Kidney tubule cell (primary cell): ENCODE data around the gene OTUB2.

ENCODE experiments used
- DNase-seq: peaks from one replicate; pipeline ENCODE4 v3.0.0-alpha.2; 2018; ENCODE audit warnings: low spot score

OTUB2 gene

DNA sequence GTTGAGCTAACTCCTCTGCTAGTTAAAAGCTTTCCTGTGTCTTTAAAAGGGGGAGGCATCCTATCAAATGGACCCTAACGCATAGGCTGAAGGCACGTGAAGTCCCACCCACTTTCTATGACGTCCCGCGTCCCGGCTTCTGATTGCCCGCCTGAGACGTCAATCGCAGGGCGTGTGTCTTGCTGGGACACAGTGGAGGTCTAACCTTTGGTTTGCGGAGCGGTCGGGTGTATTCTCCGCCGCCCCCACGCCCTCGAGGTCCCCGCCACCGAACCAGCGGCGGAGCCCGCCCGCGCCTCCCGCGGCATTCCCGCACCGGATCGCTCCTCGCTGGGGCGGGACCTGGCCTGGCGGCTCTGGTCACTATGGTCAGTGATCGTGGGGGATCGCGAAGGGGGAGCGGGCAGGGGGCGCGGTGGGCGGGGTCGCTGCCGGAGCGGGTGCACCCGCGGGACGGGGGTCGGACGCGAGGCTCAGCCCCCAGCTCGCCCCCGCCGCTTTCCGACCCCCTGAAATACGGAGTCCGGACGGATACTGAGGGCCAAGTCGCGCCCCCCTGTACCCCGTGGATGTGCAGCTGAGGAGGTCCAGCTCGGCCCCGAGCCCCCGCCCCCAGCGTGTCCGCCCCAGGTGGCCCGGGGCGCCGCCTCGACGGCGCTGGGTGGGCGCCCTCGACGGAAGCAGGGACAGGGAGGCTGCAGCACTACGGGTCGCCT lies at the start of gene OTUB2:
TSS of gene OTUB2 (plus strand) at position 168 of the 716 bp plus-strand sequence. CDS start at position 366, 198 bp downstream.
- peak; percentile 99 for DNase-seq

GRCh38 chr14:93976477-93977057 lies 49.6 kb upstream of the OTUB2 start, which contains the start of gene ASB2:
Gene ASB2, minus strand, starts transcription at chr14:93976570. Its CDS starts 12,031 bp downstream, at chr14:93964539.
- no peak for DNase-seq

GRCh38 chr14:93977171-93977570 lies 49.0 kb upstream of the OTUB2 start:
- DNase-seq, result no peak

DNA sequence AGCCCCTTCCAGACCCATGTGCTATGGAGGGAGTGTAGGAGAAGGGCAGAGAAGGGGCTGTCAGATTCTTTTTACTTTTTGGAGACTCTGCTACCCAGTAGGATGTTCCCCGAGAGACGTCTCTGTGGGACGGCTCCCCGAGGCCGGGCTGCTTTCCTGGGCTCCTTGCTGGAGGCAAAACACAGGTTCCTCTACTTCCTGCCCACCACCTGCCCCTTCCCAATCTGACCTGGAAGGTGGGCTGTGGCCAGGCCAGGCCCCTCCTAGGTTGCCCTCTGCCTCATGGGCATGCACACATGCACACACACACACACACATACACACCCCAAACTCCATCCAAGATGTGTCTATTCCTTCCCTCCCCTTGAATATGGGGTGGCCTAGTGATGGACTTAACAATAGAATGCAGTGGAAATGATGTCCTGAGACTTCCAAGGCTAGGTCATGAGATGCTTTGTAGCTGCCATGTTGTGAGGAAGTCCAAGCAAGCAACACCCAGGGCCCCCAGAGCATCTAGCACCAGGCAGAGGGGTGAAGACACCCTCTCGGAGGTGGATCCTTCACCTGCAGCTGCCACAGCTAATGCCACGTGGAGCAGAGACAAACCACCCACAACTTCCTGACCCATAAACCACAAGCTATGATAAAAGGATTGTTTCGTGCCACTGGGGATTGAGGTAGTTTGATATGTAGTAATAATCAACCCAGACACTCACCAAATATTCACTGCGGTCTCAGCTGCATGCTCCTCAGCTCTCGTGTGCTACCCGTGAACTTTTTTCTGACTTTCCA lies 48.2 kb upstream of the OTUB2 start:
- peak; percentile 50 for DNase-seq

DNA sequence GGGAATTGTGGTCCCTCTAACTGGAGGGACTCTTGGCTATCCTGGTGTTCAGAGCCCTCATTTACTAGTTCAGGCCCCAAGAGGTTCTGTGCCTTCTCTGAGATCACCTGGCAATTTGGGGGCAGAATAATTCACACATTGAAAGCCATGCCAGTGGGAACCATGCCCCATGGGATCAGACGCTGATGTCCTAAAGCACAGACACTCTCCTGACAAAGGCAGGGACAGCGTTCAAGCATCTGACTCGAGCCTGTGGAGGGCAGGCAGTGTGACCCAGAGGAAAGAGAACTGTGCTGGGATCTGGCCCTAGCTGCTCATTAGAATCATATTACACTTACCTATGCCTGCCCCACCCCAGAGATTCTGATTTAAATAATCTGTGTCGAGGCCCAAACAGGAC lies 47.4 kb upstream of the OTUB2 start:
- DNase-seq, result no peak

GRCh38 chr14:93980456-93981201 lies 45.5 kb upstream of the OTUB2 start:
- DNase-seq, result no peak

- no peak for DNase-seq
Observed at GRCh38 chr14:93981316-93982229, 44.6 kb upstream of the OTUB2 start.

DNA sequence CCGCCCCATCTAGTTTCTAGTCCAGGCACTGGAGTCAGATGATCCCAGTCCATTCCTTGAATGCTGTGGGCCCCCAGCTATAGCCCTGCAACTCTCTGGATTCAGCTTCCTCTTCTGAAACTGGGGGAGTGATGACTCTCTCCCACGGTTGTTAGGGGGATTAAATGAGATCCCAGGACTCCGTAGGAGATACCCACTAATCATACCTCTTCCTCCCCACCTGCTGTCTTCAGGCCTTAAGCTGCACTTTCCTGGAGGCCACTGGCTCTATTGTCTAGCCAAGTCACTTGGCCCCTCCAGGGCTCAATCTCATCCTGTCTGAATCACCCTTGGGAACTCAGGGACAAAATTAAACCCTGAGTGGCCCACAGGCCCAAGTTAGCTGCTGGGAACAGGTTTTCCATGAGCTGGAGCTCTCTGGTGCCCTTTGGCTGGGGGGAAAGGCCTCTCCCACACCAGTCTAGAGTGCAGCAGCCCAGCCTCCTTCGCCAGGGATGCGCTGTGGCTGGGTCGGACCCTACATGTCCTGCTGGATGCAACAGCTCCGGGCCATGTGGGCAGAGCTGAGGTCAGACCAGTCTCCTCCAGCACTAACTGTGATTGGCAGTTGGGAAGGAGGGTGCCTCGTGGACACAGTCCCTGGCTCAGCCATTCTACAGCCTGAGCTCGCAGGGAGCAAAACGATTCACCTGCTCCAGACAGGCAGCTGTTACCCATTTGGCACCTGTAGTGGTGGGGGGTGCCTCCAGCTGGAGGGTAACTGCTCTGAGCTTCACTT lies 43.7 kb upstream of the OTUB2 start:
- DNase-seq, result no peak

GRCh38 chr14:93984070-93984469 lies 42.1 kb upstream of the OTUB2 start:
- DNase-seq, result peak; percentile 45

GRCh38 chr14:93984987-93985410 lies 41.1 kb upstream of the OTUB2 start:
- peak; percentile 76 for DNase-seq

DNA sequence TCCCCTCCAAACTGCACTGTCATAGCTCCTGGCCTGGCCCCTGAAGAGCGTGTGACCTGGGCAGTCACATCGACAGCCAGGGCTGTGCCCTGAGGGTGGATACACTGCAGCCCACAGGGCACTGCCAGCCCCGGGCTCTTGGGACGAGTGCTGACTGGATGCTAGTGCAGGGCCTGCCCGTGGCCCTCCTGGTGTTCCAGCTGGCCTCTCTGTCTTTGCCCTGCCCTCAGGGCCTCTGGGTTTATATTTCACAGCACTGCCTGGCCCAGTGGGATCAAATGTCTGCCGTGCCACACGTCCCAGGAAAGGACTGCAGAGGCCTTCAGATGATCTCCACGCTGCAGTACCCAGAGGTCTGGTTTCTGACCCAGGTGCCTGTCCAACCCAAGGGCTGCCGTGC lies 39.2 kb upstream of the OTUB2 start:
- DNase-seq, result no peak

DNA sequence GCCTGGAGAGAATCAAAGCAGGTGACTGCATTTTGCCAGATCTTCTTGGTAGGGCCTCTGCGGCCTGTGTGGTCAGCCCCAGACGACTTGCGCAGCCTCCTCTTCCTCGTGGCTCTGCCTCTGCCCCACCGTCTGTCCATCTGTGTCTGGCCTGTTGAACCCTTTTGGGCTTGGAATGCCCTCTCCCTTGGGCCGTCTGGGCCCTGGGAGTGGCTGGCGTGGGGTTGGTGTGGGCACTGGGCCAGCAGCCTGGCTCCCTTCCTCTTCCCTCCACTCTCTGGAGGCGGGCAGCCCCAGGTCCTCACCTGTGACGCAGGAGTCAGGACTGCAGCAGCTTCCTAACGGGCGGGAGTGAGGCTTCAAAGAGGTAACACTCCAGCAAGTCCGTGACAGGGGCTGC lies 38.8 kb upstream of the OTUB2 start:
- DNase-seq, result peak; percentile 68

DNA sequence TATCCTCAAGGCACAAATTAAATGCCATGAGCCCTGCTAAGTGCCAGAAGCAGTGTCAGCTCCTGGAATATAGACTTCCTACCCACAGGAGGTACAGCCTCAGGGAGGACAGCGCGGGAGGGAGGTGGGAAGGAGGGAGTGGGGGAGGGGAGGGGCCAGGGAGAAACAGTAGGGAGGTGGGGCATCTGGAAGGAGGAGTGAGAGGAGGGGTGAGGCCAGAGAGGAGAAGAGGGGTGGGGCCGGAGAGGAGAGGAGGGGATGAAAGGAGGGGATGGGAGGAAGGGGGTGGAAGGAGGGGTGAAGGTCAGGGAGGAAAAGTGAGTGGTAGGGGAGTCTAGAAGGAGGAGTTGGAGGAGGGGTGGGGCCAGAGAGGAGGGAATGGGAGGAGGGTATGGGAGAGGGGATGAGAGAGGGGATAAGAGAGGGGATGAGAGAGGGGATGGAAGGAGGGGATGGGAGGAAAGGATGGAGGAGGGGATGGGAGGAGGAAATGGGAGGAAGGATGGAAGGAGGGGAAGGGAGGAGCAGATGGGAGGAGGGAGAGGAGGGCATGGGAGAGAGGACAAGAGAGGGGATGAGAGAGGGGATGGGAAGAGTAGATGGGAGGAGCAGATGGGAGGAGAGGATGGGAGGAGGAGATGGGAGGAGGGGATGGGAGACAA lies 38.2 kb upstream of the OTUB2 start:
- no peak for DNase-seq

- DNase-seq, result no peak
Observed at GRCh38 chr14:93989939-93990338, 36.2 kb upstream of the OTUB2 start.

- DNase-seq, result no peak
Observed at GRCh38 chr14:93991212-93991611, 34.9 kb upstream of the OTUB2 start.

DNA sequence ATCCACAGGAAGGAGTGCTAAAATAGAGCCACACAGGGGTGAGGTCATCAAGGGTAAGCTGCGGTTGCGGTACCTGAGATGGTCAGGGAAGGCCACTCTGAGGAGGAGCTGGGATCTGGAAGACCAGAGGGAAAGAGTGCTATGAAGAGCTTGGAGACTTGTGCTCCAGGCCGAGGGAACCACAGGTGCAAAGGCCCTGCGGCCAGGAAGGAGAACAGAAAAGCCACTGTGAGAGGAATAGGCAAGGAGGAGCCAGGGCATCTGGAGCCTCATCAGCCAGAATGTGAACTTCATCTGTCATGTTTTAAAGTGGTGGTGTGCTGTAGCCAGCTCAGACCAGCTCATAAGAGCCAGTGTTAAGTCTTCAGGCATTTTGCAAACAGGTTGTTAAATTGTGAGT lies 34.5 kb upstream of the OTUB2 start:
- no peak for DNase-seq

DNA sequence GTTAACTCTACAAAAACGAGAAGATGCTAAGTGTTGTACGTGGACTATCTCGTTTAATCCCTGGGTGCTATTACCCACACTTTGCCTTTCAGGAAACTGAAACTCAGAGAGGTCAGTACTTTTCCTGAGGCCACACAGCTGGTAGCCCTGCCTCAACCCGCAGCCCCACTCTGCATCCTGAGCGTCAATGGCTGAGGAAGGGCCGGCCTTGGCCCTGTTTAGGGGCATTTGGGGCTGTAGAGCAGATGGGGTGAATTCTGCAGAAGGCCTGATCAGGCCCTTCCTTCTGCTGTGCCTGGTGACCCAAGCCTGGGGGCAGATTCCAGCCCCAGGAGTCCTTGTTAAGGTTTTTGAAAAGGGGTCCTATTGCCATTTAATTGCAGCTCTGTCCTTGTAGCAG lies 32.8 kb upstream of the OTUB2 start:
- no peak for DNase-seq

GRCh38 chr14:93994919-93995682 lies 31.0 kb upstream of the OTUB2 start:
- DNase-seq, result peak; percentile 90

- DNase-seq, result no peak
Observed at GRCh38 chr14:93996130-93996695, 29.9 kb upstream of the OTUB2 start.
